NCI-H446 (cell line): ENCODE data around the gene CD244.

Experiments
- DNase-seq, 2 experiments: peaks; one replicate each; lab custom pipeline; 2025; lab: John Stamatoyannopoulos, UW

The CD244 gene

DNA sequence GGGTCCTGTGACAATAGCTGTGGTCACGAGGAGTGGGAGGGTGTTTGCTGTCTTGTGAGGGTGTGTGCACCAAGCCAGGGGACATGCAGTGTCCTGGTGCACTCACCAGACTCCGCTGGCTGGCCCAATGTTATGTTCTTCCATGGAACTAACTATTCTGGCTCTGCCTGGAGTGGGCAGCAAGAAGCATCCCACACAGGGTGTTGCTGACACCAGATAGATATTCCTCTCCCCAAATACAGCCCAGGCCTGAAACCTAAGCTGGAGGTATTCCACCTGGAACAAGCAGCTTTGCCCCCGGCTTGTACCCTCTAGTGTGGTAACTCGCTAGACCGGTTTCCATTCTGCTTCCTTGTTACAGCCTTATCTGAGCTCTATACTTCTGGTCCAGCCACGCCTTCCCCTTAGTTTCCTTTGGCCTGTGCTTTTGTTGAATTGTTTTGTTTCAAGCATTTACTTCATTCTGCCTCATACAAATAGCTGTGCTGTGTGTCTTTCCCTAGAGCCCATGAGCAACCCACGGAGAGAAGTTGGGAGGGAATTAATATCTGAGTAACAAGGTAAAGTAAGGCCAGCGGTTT, 81.4 kb downstream of the CD244 start:
- no peak for DNase-seq

DNA sequence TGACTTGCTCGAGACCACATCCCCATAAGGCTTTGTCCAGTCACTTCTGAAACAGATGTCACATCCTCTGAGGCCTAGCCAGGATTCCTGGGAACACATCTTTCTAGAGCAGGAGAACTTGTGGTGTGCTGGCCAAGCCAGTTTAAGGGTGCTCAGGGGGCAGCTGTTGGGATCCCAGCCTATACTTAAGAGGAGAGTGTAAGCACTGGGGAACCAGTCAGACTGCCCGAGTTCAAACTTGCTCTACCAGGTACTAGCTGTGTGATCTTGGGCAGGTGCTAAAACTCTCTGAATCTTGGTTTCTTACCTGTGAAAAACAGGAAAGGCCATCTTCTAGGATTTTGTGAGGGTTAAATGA, 82.3 kb downstream of the CD244 start:
- no peak for DNase-seq
